H1 (cell line): Measurements from ENCODE around the gene HS3ST5. TPM values are rescaled to one million over a fixed set of nuclear protein-coding genes. Genes with fewer than 3 reads are reported as not detected.

Experiments
- CTCF ChIA-PET: fragments of 300-600 bp; sonication (Branson Sonifier 250); formaldehyde crosslinking; loops from one replicate; lab custom pipeline; 2021; ENCODE audit not compliant: partially characterized antibody; lab: Charles Lee
- POLR2A ChIA-PET: fragments of 300-600 bp; sonication (Branson Sonifier 250); formaldehyde crosslinking; loops from one replicate; lab custom pipeline; 2021; ENCODE audit warnings: inconsistent platforms; ENCODE audit not compliant: partially characterized antibody; lab: Charles Lee
- DNase-seq, 2 experiments: peaks; one replicate each; pipeline versions ENCODE4 v3.0.0 to v3.0.0-alpha.2; 2010 to 2022; ENCODE audit warnings: low spot score in 2 of 2, low read depth in 1 of 2, mixed read lengths in 1 of 2
- FAIRE-seq: peaks from 2 replicates; lab custom pipeline; 2011; peaks lifted over from hg19 to GRCh38; lab: Jason Lieb, UNC
- H2AFZ ChIP-seq: 2 replicates; pipeline ENCODE4 v1.8.1; 2012; ENCODE audit warnings: low read length, inconsistent platforms
- H2AK5ac ChIP-seq: 2 replicates; pipeline ENCODE4 v1.6.1; 2013; ENCODE audit warnings: low read depth, low read length
- H2BK120ac ChIP-seq: replicated peaks from 2 replicates; pipeline ENCODE3; 2013; ENCODE audit warnings: low read depth, low read length, inconsistent platforms
- H2BK12ac ChIP-seq: 2 replicates; pipeline ENCODE4 v1.6.1; 2013; ENCODE audit warnings: low read depth, low read length
- H2BK15ac ChIP-seq: 2 replicates; pipeline ENCODE4 v1.6.1; 2013; ENCODE audit warnings: low read length
- H2BK20ac ChIP-seq: 2 replicates; pipeline ENCODE4 v1.6.1; 2013; ENCODE audit warnings: low read length
- H2BK5ac ChIP-seq: 2 replicates; pipeline ENCODE4 v1.6.1; 2013; ENCODE audit warnings: low read depth, low read length
- H3K14ac ChIP-seq: 2 replicates; pipeline ENCODE4 v1.6.1; 2013; ENCODE audit warnings: inconsistent platforms; ENCODE audit not compliant: insufficient read length
- H3K18ac ChIP-seq: 2 replicates; pipeline ENCODE4 v1.6.1; 2013; ENCODE audit warnings: low read length; ENCODE audit errors: extremely low read depth
- H3K23ac ChIP-seq: 2 replicates; pipeline ENCODE4 v1.6.1; 2013; ENCODE audit warnings: inconsistent platforms; ENCODE audit not compliant: insufficient read length
- H3K23me2 ChIP-seq: 2 replicates; pipeline ENCODE4 v1.6.1; 2013; ENCODE audit warnings: low read depth, low read length
- H3K27ac ChIP-seq: 2 replicates; pipeline ENCODE4 v1.6.1; 2011; ENCODE audit warnings: low read depth, low read length, inconsistent platforms
- H3K27me3 ChIP-seq, 4 experiments: replicated peaks in 1 of 4; 1 replicate in 1 of 4; 2 replicates in 3 of 4; pipeline versions ENCODE4 v1.6.1 to v1.8.1; 2011 to 2013; ENCODE audit warnings: low read length in 3 of 4, mild to moderate bottlenecking in 3 of 4, inconsistent platforms in 2 of 4, mixed read lengths in 2 of 4, moderate library complexity in 1 of 4; ENCODE audit not compliant: control insufficient read depth in 3 of 4, insufficient read depth in 3 of 4; ENCODE audit errors: extremely low read depth in 1 of 4
- H3K36me3 ChIP-seq, 4 experiments: 2 replicates each; pipeline versions ENCODE4 v1.6.1 to v1.8.1; 2011 to 2013; ENCODE audit warnings: mild to moderate bottlenecking in 4 of 4, low read length in 3 of 4, moderate library complexity in 2 of 4, control low read depth in 1 of 4, inconsistent platforms in 1 of 4; ENCODE audit not compliant: insufficient read depth in 4 of 4, control insufficient read depth in 2 of 4
- H3K4ac ChIP-seq: replicated peaks from 2 replicates; pipeline ENCODE3; 2013; ENCODE audit warnings: low read length, low read depth, mixed read lengths, inconsistent platforms; ENCODE audit not compliant: insufficient read length
- H3K4me1 ChIP-seq, 4 experiments: replicated peaks in 1 of 4; 1 replicate in 1 of 4; 2 replicates in 3 of 4; pipeline versions ENCODE4 v1.6.1 to v1.8.1; 2011 to 2013; ENCODE audit warnings: low read length in 3 of 4, inconsistent platforms in 2 of 4, mixed read lengths in 1 of 4; ENCODE audit not compliant: insufficient read depth in 4 of 4, control insufficient read depth in 3 of 4
- H3K4me2 ChIP-seq, 2 experiments: 2 replicates each; pipeline versions ENCODE4 v1.6.1 to v1.8.1; 2011 to 2013; ENCODE audit warnings: low read depth in 2 of 2, low read length in 2 of 2, control low read depth in 1 of 2, inconsistent platforms in 1 of 2, mild to moderate bottlenecking in 1 of 2; ENCODE audit not compliant: insufficient read depth in 1 of 2
- H3K4me3 ChIP-seq, 4 experiments: fragments of 200-600, 300-600 bp in 1 of 4; sonication (generic), shearing (Covaris generic), sonication (Bioruptor Twin) in 1 of 4; 2 replicates each; pipeline versions ENCODE4 v1.5.1 to v1.8.1; 2011 to 2016; ENCODE audit warnings: low read length in 4 of 4, low read depth in 3 of 4, control low read depth in 2 of 4, inconsistent platforms in 2 of 4, mild to moderate bottlenecking in 2 of 4, mixed read lengths in 1 of 4, moderate library complexity in 1 of 4; ENCODE audit not compliant: insufficient read depth in 2 of 4; ENCODE audit errors: extremely low read depth in 1 of 4
- H3K56ac ChIP-seq: replicated peaks from 2 replicates; pipeline ENCODE3; 2013; ENCODE audit warnings: low read depth, mild to moderate bottlenecking, mixed read lengths, low read length, inconsistent platforms; ENCODE audit not compliant: insufficient read length
- H3K79me1 ChIP-seq: 2 replicates; pipeline ENCODE4 v1.6.1; 2013; ENCODE audit warnings: low read depth, low read length, control low read depth
- H3K79me2 ChIP-seq, 2 experiments: 2 replicates each; pipeline versions ENCODE4 v1.6.1 to v1.8.1; 2012 to 2013; ENCODE audit warnings: low read length in 2 of 2, mild to moderate bottlenecking in 2 of 2, inconsistent platforms in 1 of 2; ENCODE audit not compliant: insufficient read depth in 2 of 2, control insufficient read depth in 1 of 2
- H3K9ac ChIP-seq, 4 experiments: replicated peaks in 1 of 4; 1 replicate in 1 of 4; 2 replicates in 3 of 4; pipeline versions ENCODE4 v1.6.1 to v1.8.1; 2011 to 2013; ENCODE audit warnings: low read depth in 3 of 4, low read length in 3 of 4, control low read depth in 2 of 4, mild to moderate bottlenecking in 2 of 4, moderate library complexity in 2 of 4, inconsistent platforms in 1 of 4; ENCODE audit errors: extremely low read depth in 1 of 4
- H3K9me3 ChIP-seq, 2 experiments: 2 replicates each; pipeline versions ENCODE4 v1.6.1 to v1.8.1; 2012 to 2013; ENCODE audit warnings: mild to moderate bottlenecking in 2 of 2, moderate library complexity in 2 of 2, control low read depth in 1 of 2, inconsistent platforms in 1 of 2, low read depth in 1 of 2, low read length in 1 of 2, mixed read lengths in 1 of 2; ENCODE audit not compliant: insufficient read depth in 2 of 2
- H4K20me1 ChIP-seq, 2 experiments: replicated peaks in 1 of 2; 2 replicates each; pipeline versions ENCODE3 to v1.8.1; 2011 to 2013; ENCODE audit warnings: inconsistent platforms in 2 of 2, low read length in 2 of 2, mild to moderate bottlenecking in 1 of 2; ENCODE audit not compliant: insufficient read depth in 2 of 2, control insufficient read depth in 1 of 2
- H4K5ac ChIP-seq: 2 replicates; pipeline ENCODE4 v1.6.1; 2013; ENCODE audit warnings: low read length, low read depth, mixed read lengths, inconsistent platforms; ENCODE audit not compliant: insufficient read length
- H4K8ac ChIP-seq: 2 replicates; pipeline ENCODE4 v1.8.0; 2013; ENCODE audit warnings: mild to moderate bottlenecking, moderate library complexity, low read length, inconsistent platforms; ENCODE audit not compliant: insufficient read depth; ENCODE audit errors: extremely low read depth
- H4K91ac ChIP-seq: replicated peaks from 2 replicates; pipeline ENCODE3; 2013; ENCODE audit warnings: low read length, mixed read lengths, inconsistent platforms; ENCODE audit not compliant: insufficient read length
- ATF2 ChIP-seq: IDR thresholded peaks from 2 replicates; pipeline ENCODE4 v1.6.1; 2012; ENCODE audit warnings: low read length, inconsistent platforms
- CBX5 ChIP-seq: fragments of 300-800, 300-1000 bp; sonication (generic); IDR thresholded peaks from 2 replicates; pipeline ENCODE4 v1.7.1; 2016; ENCODE audit warnings: antibody characterized with exemption, low read length, low read depth
- CREB1 ChIP-seq: IDR thresholded peaks from 2 replicates; pipeline ENCODE4 v1.6.1; 2012; ENCODE audit warnings: inconsistent platforms
- EP300 ChIP-seq, 2 experiments: IDR thresholded peaks; 1 replicate in 1 of 2; 2 replicates in 1 of 2; pipeline ENCODE4 v1.6.1; 2011 to 2012; ENCODE audit warnings: low read depth in 2 of 2, low read length in 2 of 2, mild to moderate bottlenecking in 2 of 2, borderline replicate concordance in 1 of 2, inconsistent platforms in 1 of 2, moderate library complexity in 1 of 2
- GTF2F1 ChIP-seq: IDR thresholded peaks from 2 replicates; pipeline ENCODE4 v1.6.1; 2012; ENCODE audit warnings: low read depth, low read length, improper control_type of control experiment, borderline replicate concordance
- JUN ChIP-seq: IDR thresholded peaks from 2 replicates; pipeline ENCODE4 v1.6.1; 2011; ENCODE audit warnings: low read depth, mild to moderate bottlenecking, improper control_type of control experiment, low read length
- JUND ChIP-seq: IDR thresholded peaks from 2 replicates; pipeline ENCODE4 v1.6.1; 2011; ENCODE audit warnings: mild to moderate bottlenecking, improper control_type of control experiment, low read length
- MAX ChIP-seq: IDR thresholded peaks from 2 replicates; pipeline ENCODE4 v1.6.1; 2012; ENCODE audit warnings: inconsistent platforms
- PHF8 ChIP-seq: fragments of 200-600 bp; sonication (generic); conservative IDR thresholded peaks from 2 replicates; pipeline ENCODE4 v1.7.1; 2012; ENCODE audit warnings: low read depth, mild to moderate bottlenecking, inconsistent platforms, low read length, moderate library complexity
- POLR2AphosphoS5 ChIP-seq: IDR thresholded peaks from 2 replicates; pipeline ENCODE4 v1.6.1; 2011; ENCODE audit warnings: low read depth, low read length
- SIX5 ChIP-seq: IDR thresholded peaks from 2 replicates; pipeline ENCODE4 v1.6.1; 2011; ENCODE audit warnings: mild to moderate bottlenecking, low read depth, low read length
- SP1 ChIP-seq: IDR thresholded peaks from 2 replicates; pipeline ENCODE4 v1.6.1; 2011; ENCODE audit warnings: low read depth, low read length
- SP4 ChIP-seq: IDR thresholded peaks from 2 replicates; pipeline ENCODE4 v1.6.1; 2012; ENCODE audit warnings: low read length, inconsistent platforms
- WGBS, 2 experiments: shearing (Covaris generic) in 1 of 2; methylation state at CpG; one replicate each; pipeline versions ENCODE4 v1.1.6 to v1.1.7; 2013 to 2015; ENCODE audit warnings: low lambda C conversion rate in 2 of 2, mixed read lengths in 2 of 2, inconsistent platforms in 1 of 2, low coverage in 1 of 2, missing lambda C conversion rate in 1 of 2; ENCODE audit not compliant: insufficient replicate concordance in 2 of 2, insufficient coverage in 1 of 2, insufficient read length in 1 of 2; ENCODE audit errors: extremely low coverage in 1 of 2, missing lambda C conversion rate in 1 of 2; 5-methylcytosine and 5-hydroxymethylcytosine counted together
- polyA plus RNA-seq, 7 experiments: library from polyadenylated mRNA; depleted of rRNA in 3 of 7; stranded (reverse) in 5 of 7; unstranded in 2 of 7; fragments of >200 nt in 5 of 7; fragments of 200-250 nt in 2 of 7; gene quantifications; 1 replicate in 5 of 7; 2 replicates in 1 of 7; 4 replicates in 1 of 7; pipeline versions ENCODE4 v1.2.1 to v1.2.3, GENCODE V29; 2011 to 2013; ENCODE audit warnings: missing spikeins in 2 of 7, mixed read lengths in 2 of 7
- total RNA-seq: library from RNA; stranded (reverse); fragmentation: NEBNext Ultra II Directional; extraction: Animal tissue kit (Norgen Biotek cat#: 25700); gene quantifications from 2 replicates; pipeline ENCODE4 v1.2.1, GENCODE V29; 2021

HS3ST5 gene
- total and polyA plus RNA-seq, 2 of the 8 experiments (the other 6 are each of a cell fraction or from before 2014, with no cell fraction given) = 1.2 to 9.9 TPM

GRCh38 chr6:114052141-114052540 is 290.7 kb downstream of the HS3ST5 start:
- ChIA-PET POLR2A (interaction anchor here (1.7 kb wide), 1 partner anchor 10 kb away, joined by 4 read pairs; no protein-coding TSS in a partner anchor), CTCF (interaction anchor here (1.9 kb wide), 1 partner anchor 16 kb away, joined by 5 read pairs; no protein-coding TSS in a partner anchor)
- DNase-seq (no peak), FAIRE-seq (no peak)
- Histone ChIP-seq H3K9me3 (peaks cover 5 to 7% of the 10 kb centered on the region in 2 experiments; a peak in 2 of 4 replicates), H3K23me2 (no peaks in the 10 kb centered on the region), H3K18ac (no peak overlapping the region), H3K36me3 (no peaks in the 10 kb centered on the region), H3K56ac (no peak overlapping the region), H4K91ac (no peak overlapping the region), H2AFZ (no peak overlapping the region), H2AK5ac (no peak overlapping the region), H4K5ac (no peak overlapping the region), H4K20me1 (no peaks in the 10 kb centered on the region), H3K79me1 (no peaks in the 10 kb centered on the region), H3K23ac (no peak overlapping the region), H3K79me2 (no peaks in the 10 kb centered on the region), H3K4ac (no peak overlapping the region), H3K4me1 (no peaks in the 10 kb centered on the region), H3K9ac (no peak overlapping the region), H3K14ac (no peak overlapping the region), H3K4me2 (no peak overlapping the region), H2BK20ac (no peak overlapping the region), H2BK15ac (no peak overlapping the region), H2BK120ac (no peak overlapping the region), H3K27me3 (no peaks in the 10 kb centered on the region), H3K27ac (no peak overlapping the region), H4K8ac (no peak overlapping the region), H2BK5ac (no peak overlapping the region), H3K4me3 (no peak overlapping the region), H2BK12ac (no peak overlapping the region)
- 88% methylated on average over 3 of the region's 3 CpGs; no CpG with 5 or more reads in 1 of the 2 experiments for WGBS, 2 experiments
- no peak for TF ChIP-seq JUN
- no peak for TF ChIP-seq JUND
- TF ChIP-seq CREB1 = no peak
- no peak for TF ChIP-seq GTF2F1
- no peak for TF ChIP-seq EP300 (IDR thresholded peaks at IDR 0.05; ENCODE audit: borderline replicate concordance in 1 of 2, low read depth in 2 of 2, low read length in 2 of 2)
- no peak for TF ChIP-seq POLR2AphosphoS5
- no peak for TF ChIP-seq PHF8
- no peak for TF ChIP-seq CBX5
- no peak for TF ChIP-seq ATF2
- no peak for TF ChIP-seq SIX5
- TF ChIP-seq SP4 = no peak
- TF ChIP-seq SP1 = no peak
- TF ChIP-seq MAX = no peak
